ENCODE measurements around the gene STK24.

- no peak for TF ChIP-seq CHD2 (IDR thresholded peaks at IDR 0.05; ENCODE audit: borderline replicate concordance, low read depth, low read length)
- no peak for TF ChIP-seq ATF3 (IDR thresholded peaks at IDR 0.05; ENCODE audit: borderline replicate concordance, extremely low read depth, low read depth, low read length)
- no peak for TF ChIP-seq CEBPB (IDR thresholded peaks at IDR 0.05; ENCODE audit: borderline replicate concordance in 1 of 2, low read depth in 2 of 2, low read length in 2 of 2)
- no peak for TF ChIP-seq RAD21 (IDR thresholded peaks at IDR 0.05; ENCODE audit: insufficient read depth, low read depth, low read length)
Measured at GRCh38 chr13:98487522-98487921, 89.4 kb downstream of the STK24 start.
